HEK293 (cell line): ENCODE data around the gene RBM20.

Experiments used
- CTCF ChIA-PET: fragments of 350-600 bp; formaldehyde crosslinking; extraction: SDS; loops from one replicate; lab custom pipeline; 2021; ENCODE audit warnings: antibody characterized with exemption; lab: Yijun Ruan, JAX
- POLR2A ChIA-PET: fragments of 300-600 bp; formaldehyde crosslinking; extraction: SDS; loops from one replicate; lab custom pipeline; 2020; ENCODE audit warnings: antibody characterized with exemption, inconsistent platforms; lab: Yijun Ruan, JAX
- H3K27ac ChIP-seq: fragments of 200-500 bp; sonication (Bioruptor generic); 2 replicates; pipeline ENCODE4 v1.5.1; 2014; ENCODE audit warnings: low read depth, low read length, control low read depth, inconsistent platforms; ENCODE audit errors: extremely low read depth
- H3K36me3 ChIP-seq, 2 experiments: fragments of 200-500 bp in 1 of 2; sonication (Bioruptor generic) in 1 of 2; 1 replicate in 1 of 2; 2 replicates in 1 of 2; pipeline ENCODE4 v1.5.1; 2014 to 2017; ENCODE audit warnings: inconsistent platforms in 2 of 2, low read length in 2 of 2; ENCODE audit not compliant: control insufficient read depth in 2 of 2, insufficient read depth in 1 of 2
- H3K4me1 ChIP-seq: fragments of 200-500 bp; sonication (Bioruptor generic); 2 replicates; pipeline ENCODE4 v1.5.1; 2014; ENCODE audit warnings: mild to moderate bottlenecking, low read length, inconsistent platforms; ENCODE audit not compliant: control insufficient read depth, insufficient read depth
- H3K4me3 ChIP-seq: 2 replicates; pipeline ENCODE4 v1.5.1; 2011; ENCODE audit warnings: low read depth, mild to moderate bottlenecking, control low read depth, low read length, moderate library complexity
- H3K9me3 ChIP-seq: fragments of 200-500 bp; sonication (Bioruptor generic); 2 replicates; pipeline ENCODE4 v1.5.1; 2014; ENCODE audit warnings: low read depth, low read length, inconsistent platforms; ENCODE audit not compliant: control insufficient read depth, insufficient read depth
- ATF2 ChIP-seq: fragments of 450-650 bp; formaldehyde crosslinking; IDR thresholded peaks from 2 replicates; pipeline ENCODE4 v1.5.1; 2016; ENCODE audit warnings: missing biosample characterization, missing genetic modification characterization, low read depth
- GFI1B ChIP-seq: fragments of 450-650 bp; formaldehyde crosslinking; IDR thresholded peaks from 2 replicates; pipeline ENCODE4 v1.5.1; 2016; ENCODE audit warnings: missing biosample characterization, missing genetic modification characterization
- GLI2 ChIP-seq: fragments of 450-650 bp; formaldehyde crosslinking; IDR thresholded peaks from 2 replicates; pipeline ENCODE4; 2017; ENCODE audit warnings: missing biosample characterization, missing genetic modification characterization, low read depth, borderline replicate concordance
- HOXA7 ChIP-seq: sonication (generic); formaldehyde crosslinking; IDR thresholded peaks from 2 replicates; pipeline ENCODE4 v1.8.1; 2022; ENCODE audit warnings: missing genetic modification reagents, borderline replicate concordance
- OVOL3 ChIP-seq: fragments of 450-650 bp; formaldehyde crosslinking; IDR thresholded peaks from 2 replicates; pipeline ENCODE4 v1.5.1; 2016; ENCODE audit warnings: missing biosample characterization, missing genetic modification characterization
- PATZ1 ChIP-seq: fragments of 450-650 bp; formaldehyde crosslinking; IDR thresholded peaks from 2 replicates; pipeline ENCODE4 v1.5.1; 2016; ENCODE audit warnings: missing biosample characterization, missing genetic modification characterization
- REPIN1 ChIP-seq: fragments of 450-650 bp; formaldehyde crosslinking; IDR thresholded peaks from 2 replicates; pipeline ENCODE4 v1.5.1; 2017; ENCODE audit warnings: missing biosample characterization, missing genetic modification characterization, low read depth
- SP2 ChIP-seq: fragments of 450-650 bp; formaldehyde crosslinking; IDR thresholded peaks from 2 replicates; pipeline ENCODE4 v1.5.1; 2016; ENCODE audit warnings: missing biosample characterization, missing genetic modification characterization
- WT1 ChIP-seq: fragments of 450-650 bp; formaldehyde crosslinking; IDR thresholded peaks from 2 replicates; pipeline ENCODE4 v1.5.1; 2016; ENCODE audit warnings: missing biosample characterization, missing genetic modification characterization
- ZFP41 ChIP-seq: fragments of 450-650 bp; formaldehyde crosslinking; IDR thresholded peaks from 2 replicates; pipeline ENCODE4 v1.5.1; 2016; ENCODE audit warnings: missing biosample characterization, missing genetic modification characterization, borderline replicate concordance
- ZFP69B ChIP-seq: fragments of 450-650 bp; formaldehyde crosslinking; IDR thresholded peaks from 2 replicates; pipeline ENCODE4 v1.5.1; 2016; ENCODE audit warnings: missing biosample characterization, missing genetic modification characterization
- ZNF114 ChIP-seq: fragments of 450-650 bp; formaldehyde crosslinking; IDR thresholded peaks from 2 replicates; pipeline ENCODE4 v1.5.0; 2017; ENCODE audit warnings: missing biosample characterization, missing genetic modification characterization
- ZNF202 ChIP-seq: fragments of 450-650 bp; formaldehyde crosslinking; IDR thresholded peaks from 2 replicates; pipeline ENCODE4 v1.5.1; 2016; ENCODE audit warnings: missing biosample characterization, missing genetic modification characterization, borderline replicate concordance
- ZNF214 ChIP-seq: fragments of 450-650 bp; formaldehyde crosslinking; IDR thresholded peaks from 2 replicates; pipeline ENCODE4 v1.5.1; 2017; ENCODE audit warnings: missing biosample characterization, mild to moderate bottlenecking, missing genetic modification characterization, borderline replicate concordance
- ZNF266 ChIP-seq: fragments of 450-650 bp; formaldehyde crosslinking; IDR thresholded peaks from 2 replicates; pipeline ENCODE4 v1.5.1; 2016; ENCODE audit warnings: missing biosample characterization, missing genetic modification characterization, low read depth
- ZNF311 ChIP-seq: fragments of 450-650 bp; formaldehyde crosslinking; IDR thresholded peaks from 2 replicates; pipeline ENCODE4 v1.5.1; 2017; ENCODE audit warnings: missing biosample characterization, missing genetic modification characterization, borderline replicate concordance
- ZNF610 ChIP-seq: fragments of 450-650 bp; formaldehyde crosslinking; IDR thresholded peaks from 2 replicates; pipeline ENCODE4 v1.5.1; 2016; ENCODE audit warnings: missing biosample characterization, missing genetic modification characterization, borderline replicate concordance
- ZNF792 ChIP-seq: fragments of 450-650 bp; formaldehyde crosslinking; IDR thresholded peaks from 2 replicates; pipeline ENCODE4 v1.5.1; 2016; ENCODE audit warnings: missing biosample characterization, missing genetic modification characterization
- TF ChIP-seq, protein P1 (sequence below): IDR thresholded peaks from 2 replicates; pipeline ENCODE4 v1.6.1; 2011; ENCODE audit warnings: mild to moderate bottlenecking, low read depth, low read length, borderline replicate concordance

The RBM20 gene

DNA sequence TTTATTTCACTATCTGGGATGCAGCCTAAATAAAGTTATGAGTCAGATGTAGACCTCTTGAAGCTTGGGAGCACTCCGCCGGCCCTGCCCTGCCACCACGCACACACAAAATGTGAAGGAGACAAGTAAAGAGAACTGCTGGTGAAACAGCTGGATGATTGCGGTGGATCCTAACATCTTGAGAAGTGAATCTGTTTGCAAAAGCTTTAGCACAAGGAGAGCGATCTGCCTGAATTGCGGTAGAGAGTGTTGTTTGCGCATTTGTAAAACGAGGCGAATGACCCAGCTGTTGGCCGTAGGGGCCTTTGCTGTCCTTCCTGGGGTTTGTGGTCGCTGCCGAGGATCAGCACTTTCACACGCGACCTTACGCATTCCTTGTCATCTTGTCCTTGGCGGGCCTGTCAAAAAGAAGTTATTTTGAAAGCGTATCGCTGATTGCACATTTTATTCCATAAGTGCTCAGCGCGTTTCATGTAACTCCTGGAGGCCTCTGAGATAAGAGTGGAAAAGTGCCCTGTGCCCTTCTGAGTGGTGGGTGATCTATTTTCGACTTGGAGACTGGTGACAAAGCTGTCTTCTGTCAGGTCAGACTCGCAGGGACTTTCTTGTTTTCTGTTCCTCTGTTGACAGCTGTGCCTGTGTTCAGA lies 40.8 kb downstream of the RBM20 start (continued):
- TF ChIP-seq ZNF202 (tag by site-specific recombination) = no peak
- TF ChIP-seq ZNF311 (tag by site-specific recombination) = no peak
- no peak for TF ChIP-seq ZNF610 (tag by site-specific recombination)
- TF ChIP-seq GLI2 (tag by site-specific recombination) = no peak
- TF ChIP-seq ZNF266 (tag by site-specific recombination) = no peak
- TF ChIP-seq ATF2 (tag by site-specific recombination) = no peak

GRCh38 chr10:110686047-110686446 lies 41.9 kb downstream of the RBM20 start:
- TF ChIP-seq WT1 (tag by site-specific recombination) (no peak), HOXA7 (CRISPR knock-in tag) (no peak), ZNF114 (tag by site-specific recombination) (no peak), PATZ1 (tag by site-specific recombination) (no peak), OVOL3 (no peak), GFI1B (no peak), SP2 (tag by site-specific recombination) (no peak), ZNF214 (tag by site-specific recombination) (no peak), REPIN1 (no peak), ZNF266 (tag by site-specific recombination) (no peak), ZFP69B (tag by site-specific recombination) (no peak), ZFP41 (tag by site-specific recombination) (no peak), ZNF610 (tag by site-specific recombination) (no peak), ZNF792 (tag by site-specific recombination) (no peak)
- TF ChIP-seq, protein P1, sequence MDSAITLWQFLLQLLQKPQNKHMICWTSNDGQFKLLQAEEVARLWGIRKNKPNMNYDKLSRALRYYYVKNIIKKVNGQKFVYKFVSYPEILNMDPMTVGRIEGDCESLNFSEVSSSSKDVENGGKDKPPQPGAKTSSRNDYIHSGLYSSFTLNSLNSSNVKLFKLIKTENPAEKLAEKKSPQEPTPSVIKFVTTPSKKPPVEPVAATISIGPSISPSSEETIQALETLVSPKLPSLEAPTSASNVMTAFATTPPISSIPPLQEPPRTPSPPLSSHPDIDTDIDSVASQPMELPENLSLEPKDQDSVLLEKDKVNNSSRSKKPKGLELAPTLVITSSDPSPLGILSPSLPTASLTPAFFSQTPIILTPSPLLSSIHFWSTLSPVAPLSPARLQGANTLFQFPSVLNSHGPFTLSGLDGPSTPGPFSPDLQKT = no peak
- POLR2A ChIA-PET = no interaction called here
- Histone ChIP-seq H3K36me3 (no peaks in the 10 kb centered on the region), H3K9me3 (no peaks in the 10 kb centered on the region), H3K27ac (no peak overlapping the region), H3K4me1 (no peaks in the 10 kb centered on the region; the same call in 1 of the 2 replicates), H3K4me3 (no peak overlapping the region)
- CTCF ChIA-PET = interaction anchor here (0.6 to 1.4 kb wide), 3 partner anchors 11 to 668 kb away, joined by 3 read pairs; no protein-coding TSS in a partner anchor
